ENCODE results near the gene SLC18A2. TPM values are rescaled to one million over a fixed set of nuclear protein-coding genes. Genes with fewer than 3 reads are reported as not detected.
A peak's percentile ranks its signal among the peaks of the same experiment; 100 is the strongest.

SLC18A2 gene
- total and polyA plus RNA-seq, 9 of the 15 experiments (the other 6 are each of a cell fraction or from before 2014, with no cell fraction given), result 0.03 to 5.4 (median 0.40) TPM

- H3K36me3 ChIP-seq (ENCODE audit: control insufficient read depth, insufficient read depth, low read length), result no peaks in the 10 kb centered on the region
- ChIA-PET POLR2A (interaction anchor here (0.7 to 3.9 kb wide), 4 partner anchors 8 to 25 kb away, joined by 3 to 14 read pairs (median 3); no protein-coding TSS in a partner anchor), CTCF (ENCODE audit: low intra/inter-chr PET ratio) (no interaction called here)
- no peaks in the 10 kb centered on the region for H3K79me2 ChIP-seq (ENCODE audit: control insufficient read depth, insufficient read depth, low read length)
- DNase-seq (ENCODE audit: extremely low read depth in 1 of 4, low spot score in 3 of 4) (peak in 3 of 4 experiments; percentile 15 to 40 (median 26)), FAIRE-seq (no peak), ATAC-seq (peak; percentile 40; the same call in 1 of the 3 replicates)
- H2AFZ ChIP-seq (ENCODE audit: low read depth, low read length), result peak overlapping the region; percentile 47
- WGBS (ENCODE audit: insufficient coverage, low coverage, missing lambda C conversion rate), result 8% methylated on average over 7 of the region's 9 CpGs
- peaks cover 0 to 6% of the 10 kb centered on the region in 2 experiments; a peak in 1 of 5 replicates for H3K27me3 ChIP-seq (ENCODE audit: control insufficient read depth in 2 of 2, insufficient read depth in 2 of 2, low read length in 2 of 2)
- no peak overlapping the region for H3K4me3 ChIP-seq
- no peaks in the 10 kb centered on the region for H3K9me3 ChIP-seq (replicated peaks; ENCODE audit: control insufficient read depth, insufficient read depth, low read depth, low read length)
- intact Hi-C loops (cut with micrococcal nuclease), result no loop called here
- H3K9me1 ChIP-seq (ENCODE audit: control insufficient read depth, insufficient read depth, low read length), result no peaks in the 10 kb centered on the region
- H3K4me1 ChIP-seq (replicated peaks in 1 of 2; ENCODE audit: control insufficient read depth in 2 of 2, insufficient read depth in 2 of 2, low read length in 2 of 2), result peaks cover 5 to 21% of the 10 kb centered on the region in 2 experiments; a peak in 3 of 5 replicates
- H3K27ac ChIP-seq (ENCODE audit: extremely low read depth, low read depth, low read length), result no peak overlapping the region
- H3K9ac ChIP-seq (ENCODE audit: insufficient read depth in 1 of 2, low read depth in 2 of 2, low read length in 2 of 2), result no peak overlapping the region
- no peaks in the 10 kb centered on the region for H4K20me1 ChIP-seq (replicated peaks; ENCODE audit: control insufficient read depth, insufficient read depth, low read length)
- no peak overlapping the region for H3K4me2 ChIP-seq (ENCODE audit: insufficient read depth, low read length)
- in situ Hi-C loops (cut with MboI), result no loop called here
- no TSS peak for BruUV-seq (replicated peaks)
- TF ChIP-seq GABPA (tag; conservative IDR thresholded peaks at IDR 0.05; ENCODE audit: low read depth) (peak; percentile 60), MYC (IDR thresholded peaks at IDR 0.05; ENCODE audit: low read depth, low read length) (peak; percentile 83), MYC (CRISPR knock-in tag; IDR thresholded peaks at IDR 0.05; ENCODE audit: borderline replicate concordance, low read depth) (0 out of 2 replicates have a peak, but pooled peaks have one; percentile 23), RCOR1 (IDR thresholded peaks at IDR 0.05; ENCODE audit: borderline replicate concordance in 1 of 2, low read depth in 2 of 2, low read length in 2 of 2) (peak in 1 of 2 experiments; percentile 6; a peak in 1 of 4 replicates), KLF16 (IDR thresholded peaks at IDR 0.05) (peak; percentile 70), DPF2 (IDR thresholded peaks at IDR 0.05) (0 out of 2 replicates have a peak, but pooled peaks have one; percentile 22), ETV1 (tag; conservative IDR thresholded peaks at IDR 0.05; ENCODE audit: low read depth) (peak; percentile 46; the same call in 1 of the 2 replicates), MGA (IDR thresholded peaks at IDR 0.05) (peak; percentile 67), CBX2 (IDR thresholded peaks at IDR 0.05; ENCODE audit: insufficient read depth, low read length, poor library complexity, severe bottlenecking) (no peak)
- TF ChIP-seq, protein P1, sequence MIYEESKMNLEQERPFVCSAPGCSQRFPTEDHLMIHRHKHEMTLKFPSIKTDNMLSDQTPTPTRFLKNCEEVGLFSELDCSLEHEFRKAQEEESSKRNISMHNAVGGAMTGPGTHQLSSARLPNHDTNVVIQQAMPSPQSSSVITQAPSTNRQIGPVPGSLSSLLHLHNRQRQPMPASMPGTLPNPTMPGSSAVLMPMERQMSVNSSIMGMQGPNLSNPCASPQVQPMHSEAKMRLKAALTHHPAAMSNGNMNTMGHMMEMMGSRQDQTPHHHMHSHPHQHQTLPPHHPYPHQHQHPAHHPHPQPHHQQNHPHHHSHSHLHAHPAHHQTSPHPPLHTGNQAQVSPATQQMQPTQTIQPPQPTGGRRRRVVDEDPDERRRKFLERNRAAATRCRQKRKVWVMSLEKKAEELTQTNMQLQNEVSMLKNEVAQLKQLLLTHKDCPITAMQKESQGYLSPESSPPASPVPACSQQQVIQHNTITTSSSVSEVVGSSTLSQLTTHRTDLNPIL (CRISPR knock-in tag; IDR thresholded peaks at IDR 0.05), result no peak
These were observed 25.5 kb downstream of the SLC18A2 start for GRCh38 chr10:117266400-117266799.
